Suprapubic skin (tissue), 4 donors: ENCODE data around the gene MAD2L1. TPM values are rescaled to one million over a fixed set of nuclear protein-coding genes. Genes with fewer than 3 reads are reported as not detected.

Source experiments
- DNase-seq, 2 donors: peaks; one replicate each; pipeline ENCODE4 v3.0.0-alpha.2; 2019; ENCODE audit warnings: low spot score in 2 of 2
- H3K27ac ChIP-seq: fragments of 200-600 bp; sonication (generic); one replicate; pipeline ENCODE4 v1.5.1; 2019
- H3K27me3 ChIP-seq: fragments of 200-600 bp; sonication (generic); one replicate; pipeline ENCODE4 v1.5.1; 2019
- H3K36me3 ChIP-seq: fragments of 200-600 bp; sonication (generic); one replicate; pipeline ENCODE4 v1.5.1; 2019
- H3K4me1 ChIP-seq: fragments of 200-600 bp; sonication (generic); one replicate; pipeline ENCODE4 v1.5.1; 2019
- H3K4me3 ChIP-seq: fragments of 200-600 bp; sonication (generic); one replicate; pipeline ENCODE4 v1.5.1; 2019; ENCODE audit warnings: mild to moderate bottlenecking
- H3K9me3 ChIP-seq: fragments of 200-600 bp; sonication (generic); one replicate; pipeline ENCODE4 v1.5.1; 2019
- EP300 ChIP-seq: sonication (generic); formaldehyde crosslinking; IDR thresholded peaks from one replicate; pipeline ENCODE4 v1.6.1; 2017; ENCODE audit warnings: antibody characterized with exemption
- POLR2A ChIP-seq, 2 donors: fragments of 450-650 bp; IDR thresholded peaks; one replicate each; pipeline ENCODE4 v1.6.1; 2017; ENCODE audit warnings: antibody characterized with exemption in 2 of 2, mild to moderate bottlenecking in 2 of 2, moderate library complexity in 2 of 2
- POLR2AphosphoS5 ChIP-seq, 3 donors: sonication (generic); formaldehyde crosslinking; IDR thresholded peaks; one replicate each; pipeline ENCODE4 v1.6.1; 2017; ENCODE audit warnings: antibody characterized with exemption in 3 of 3
- WGBS: methylation state at CpG from one replicate; pipeline ENCODE4 v1.1.5; 2018; 5-methylcytosine and 5-hydroxymethylcytosine counted together
- total RNA-seq, 4 donors: library from RNA; depleted of rRNA; stranded (reverse); fragments of >200 nt; gene quantifications; one replicate each; pipeline ENCODE4 v1.1.0, GENCODE V29; 2016
- TF ChIP-seq, protein P1 (sequence below), 2 donors: fragments of 200-600 bp in 1 of 2; fragments of 450-650 bp in 1 of 2; sonication (generic) in 1 of 2; IDR thresholded peaks; one replicate each; pipeline ENCODE4 v1.5.1; 2016 to 2019; ENCODE audit warnings: antibody characterized with exemption in 2 of 2, mild to moderate bottlenecking in 1 of 2, moderate library complexity in 1 of 2

The MAD2L1 gene
- total RNA-seq, 4 donors from 2014 or later, result 0.68 to 3.0 (median 1.3) TPM

DNA sequence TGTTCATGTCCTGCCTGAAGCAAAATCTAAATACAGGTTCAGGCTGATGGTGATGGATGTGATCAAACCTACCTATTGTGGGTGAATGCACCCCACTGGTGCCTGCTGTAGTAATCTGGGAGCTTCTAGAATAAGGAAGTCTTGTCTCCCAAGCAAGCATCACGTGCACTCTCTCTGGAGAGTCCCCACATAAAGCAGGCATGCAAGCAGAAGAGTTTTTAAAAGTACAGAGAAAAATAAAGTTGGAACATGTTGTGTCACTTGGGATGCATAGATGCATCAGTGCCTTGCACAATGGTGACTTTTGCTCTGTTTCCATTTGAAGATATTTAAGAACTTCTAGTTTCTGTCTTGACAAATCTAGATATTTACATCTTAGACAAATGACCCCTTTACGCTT, 54.9 kb downstream of the MAD2L1 start:
- no peak for DNase-seq

DNA sequence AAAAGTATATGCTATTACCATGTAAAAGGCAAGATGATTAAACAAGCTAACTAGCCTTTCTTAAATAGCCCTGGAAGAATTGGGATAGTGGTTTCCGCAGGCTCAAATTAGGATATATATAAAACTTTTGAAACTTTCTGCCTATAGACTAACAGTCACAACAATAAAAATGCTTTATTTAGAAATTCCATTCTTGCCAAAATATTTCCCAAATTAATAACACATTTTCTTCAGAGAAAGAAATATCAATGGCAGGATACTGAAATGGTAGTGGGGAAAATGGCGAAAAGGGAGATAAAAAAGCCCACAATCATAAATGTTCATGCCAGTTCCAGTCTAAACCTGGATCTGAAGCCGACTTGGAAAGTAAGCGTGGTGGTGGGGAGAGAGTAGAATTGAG, 56.0 kb downstream of the MAD2L1 start:
- Histone ChIP-seq H3K4me3 (no peak overlapping the region), H3K27ac (no peak overlapping the region), H3K4me1 (no peaks in the 10 kb centered on the region), H3K27me3 (no peaks in the 10 kb centered on the region), H3K9me3 (no peaks in the 10 kb centered on the region), H3K36me3 (no peaks in the 10 kb centered on the region)
- no peak for TF ChIP-seq POLR2A (IDR thresholded peaks at IDR 0.05)
- TF ChIP-seq POLR2AphosphoS5 (IDR thresholded peaks at IDR 0.05), result no peak
- TF ChIP-seq, protein P1, sequence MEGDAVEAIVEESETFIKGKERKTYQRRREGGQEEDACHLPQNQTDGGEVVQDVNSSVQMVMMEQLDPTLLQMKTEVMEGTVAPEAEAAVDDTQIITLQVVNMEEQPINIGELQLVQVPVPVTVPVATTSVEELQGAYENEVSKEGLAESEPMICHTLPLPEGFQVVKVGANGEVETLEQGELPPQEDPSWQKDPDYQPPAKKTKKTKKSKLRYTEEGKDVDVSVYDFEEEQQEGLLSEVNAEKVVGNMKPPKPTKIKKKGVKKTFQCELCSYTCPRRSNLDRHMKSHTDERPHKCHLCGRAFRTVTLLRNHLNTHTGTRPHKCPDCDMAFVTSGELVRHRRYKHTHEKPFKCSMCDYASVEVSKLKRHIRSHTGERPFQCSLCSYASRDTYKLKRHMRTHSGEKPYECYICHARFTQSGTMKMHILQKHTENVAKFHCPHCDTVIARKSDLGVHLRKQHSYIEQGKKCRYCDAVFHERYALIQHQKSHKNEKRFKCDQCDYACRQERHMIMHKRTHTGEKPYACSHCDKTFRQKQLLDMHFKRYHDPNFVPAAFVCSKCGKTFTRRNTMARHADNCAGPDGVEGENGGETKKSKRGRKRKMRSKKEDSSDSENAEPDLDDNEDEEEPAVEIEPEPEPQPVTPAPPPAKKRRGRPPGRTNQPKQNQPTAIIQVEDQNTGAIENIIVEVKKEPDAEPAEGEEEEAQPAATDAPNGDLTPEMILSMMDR (IDR thresholded peaks at IDR 0.05), result no peak
- TF ChIP-seq EP300, result no peak
- 78% methylated on average over 4 of the region's 4 CpGs for WGBS
- no peak for DNase-seq

More for the DNA sequence above, 54.9 kb downstream of the MAD2L1 start:
- no peaks in the 10 kb centered on the region for H3K9me3 ChIP-seq
- no peaks in the 10 kb centered on the region for H3K27me3 ChIP-seq
- no peak for TF ChIP-seq POLR2A (IDR thresholded peaks at IDR 0.05)
- no peak for TF ChIP-seq POLR2AphosphoS5 (IDR thresholded peaks at IDR 0.05)
- TF ChIP-seq EP300, result no peak
- TF ChIP-seq, protein P1 (IDR thresholded peaks at IDR 0.05), result no peak
- H3K4me1 ChIP-seq, result no peaks in the 10 kb centered on the region
- H3K27ac ChIP-seq, result no peak overlapping the region
- H3K36me3 ChIP-seq, result no peaks in the 10 kb centered on the region
- 73% methylated on average over 2 of the region's 2 CpGs for WGBS
- H3K4me3 ChIP-seq, result no peak overlapping the region

DNA sequence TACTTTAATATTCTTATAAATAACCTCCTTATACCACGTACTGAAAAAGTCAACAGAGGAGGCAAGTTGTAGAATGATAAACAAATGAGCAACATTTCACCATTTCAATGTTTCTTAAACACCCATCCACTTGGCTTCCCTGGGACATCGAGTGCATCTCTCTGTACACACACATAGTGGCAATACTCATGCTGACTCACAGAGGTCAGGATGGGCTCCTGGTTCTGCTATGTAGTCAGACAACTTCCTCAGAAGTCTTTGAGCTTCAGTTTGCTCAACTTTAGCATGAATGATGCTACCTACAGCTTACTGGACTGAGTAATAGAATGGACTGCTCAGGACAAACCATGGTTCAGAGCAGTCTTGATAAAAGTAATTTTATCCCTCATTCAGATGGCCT, 56.9 kb downstream of the MAD2L1 start:
- TF ChIP-seq, protein P1 (IDR thresholded peaks at IDR 0.05), result no peak
- TF ChIP-seq POLR2A (IDR thresholded peaks at IDR 0.05) (no peak), POLR2AphosphoS5 (IDR thresholded peaks at IDR 0.05) (no peak), EP300 (no peak)
- DNase-seq, result no peak
- 87% methylated on average over 2 of the region's 2 CpGs for WGBS
- no peak overlapping the region for H3K27ac ChIP-seq
- H3K4me1 ChIP-seq, result no peaks in the 10 kb centered on the region
- H3K36me3 ChIP-seq, result no peaks in the 10 kb centered on the region
- H3K27me3 ChIP-seq, result no peaks in the 10 kb centered on the region
- no peak overlapping the region for H3K4me3 ChIP-seq
- no peaks in the 10 kb centered on the region for H3K9me3 ChIP-seq

DNA sequence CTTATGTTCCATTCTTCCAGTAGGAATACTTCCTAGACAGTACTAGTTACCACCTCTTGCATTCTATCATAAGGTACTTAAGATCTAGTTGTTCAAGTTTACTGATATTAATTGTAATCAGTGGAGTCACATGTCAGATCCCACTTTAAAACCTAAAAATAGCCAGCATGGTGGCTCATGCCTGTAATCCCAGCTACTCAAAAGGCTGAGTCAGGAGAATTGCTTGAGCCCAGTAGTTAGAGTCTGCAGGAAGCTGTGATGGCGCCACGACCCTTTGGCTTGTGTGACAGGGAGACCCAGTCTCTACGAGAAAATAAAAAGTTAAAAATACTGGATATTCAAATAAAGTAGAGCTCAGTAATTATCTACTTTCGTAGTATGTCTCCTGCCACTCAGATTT, 57.7 kb downstream of the MAD2L1 start:
- no peaks in the 10 kb centered on the region for H3K4me1 ChIP-seq
- TF ChIP-seq POLR2AphosphoS5 (IDR thresholded peaks at IDR 0.05) (no peak), EP300 (no peak), POLR2A (IDR thresholded peaks at IDR 0.05) (no peak)
- TF ChIP-seq, protein P1 (IDR thresholded peaks at IDR 0.05), result no peak
- no peaks in the 10 kb centered on the region for H3K36me3 ChIP-seq
- DNase-seq, result no peak
- H3K4me3 ChIP-seq, result no peak overlapping the region
- H3K27ac ChIP-seq, result no peak overlapping the region
- WGBS, result 91% methylated on average over 4 of the region's 4 CpGs
- H3K27me3 ChIP-seq, result no peaks in the 10 kb centered on the region
- no peaks in the 10 kb centered on the region for H3K9me3 ChIP-seq

DNA sequence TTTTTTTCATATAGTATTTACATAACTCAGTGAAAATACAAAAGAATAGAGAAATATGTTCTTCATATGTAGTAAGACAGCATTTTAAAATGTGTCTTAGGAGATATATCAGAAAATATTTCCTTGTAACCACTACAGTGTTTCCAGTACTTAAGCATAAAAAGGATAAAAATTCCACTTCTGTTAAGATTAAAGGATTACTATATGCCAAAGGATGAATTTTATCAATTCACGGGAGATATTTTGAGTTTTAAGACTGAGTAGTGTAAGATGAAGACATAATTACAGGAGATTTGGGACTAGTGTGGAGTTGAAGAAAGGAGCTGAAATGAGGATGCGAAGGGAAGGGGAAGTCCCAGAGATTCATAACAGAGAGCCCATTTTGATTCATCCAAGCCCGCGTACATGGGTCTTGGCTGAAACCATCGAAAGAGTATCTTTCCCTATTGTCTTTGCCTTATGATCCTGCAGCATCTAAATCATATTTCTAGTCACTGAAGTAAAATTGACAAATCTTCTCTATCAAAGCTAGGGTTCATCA, 58.7 kb downstream of the MAD2L1 start:
- no peak for DNase-seq
- Histone ChIP-seq H3K36me3 (no peaks in the 10 kb centered on the region), H3K9me3 (no peaks in the 10 kb centered on the region), H3K27ac (no peak overlapping the region), H3K4me1 (no peaks in the 10 kb centered on the region), H3K4me3 (no peak overlapping the region), H3K27me3 (no peaks in the 10 kb centered on the region)
- WGBS, result 37% methylated on average over 5 of the region's 5 CpGs
- TF ChIP-seq, protein P1 (IDR thresholded peaks at IDR 0.05), result no peak
- no peak for TF ChIP-seq POLR2AphosphoS5 (IDR thresholded peaks at IDR 0.05)
- TF ChIP-seq POLR2A (IDR thresholded peaks at IDR 0.05), result no peak
- no peak for TF ChIP-seq EP300
